Stimulated activated memory B cell treated with anti-CD40 and anti-IgM and Interleukin-4, amounts not matched to agents 10 μg/mL and 1 μg/mL and 100 μg/mL, for 72 hours (primary cell): ENCODE measurements around the gene PIKFYVE.
A peak's percentile ranks its signal among the peaks of the same experiment; 100 is the strongest.
"Not testable (repeated sequence)": the region's sequence is repeated elsewhere in the genome, so short reads cannot be mapped to it uniquely, and the experiment has no call there.

ENCODE experiments used
- ATAC-seq: fragments of 150-1000 bp; cut with Tn5 transposase; 2 replicates; pipeline ENCODE4 v1.10.0; 2021
- H3K27ac Mint-ChIP-seq: one replicate; pipeline ENCODE4 v1.8.0; 2022; ENCODE audit warnings: mild to moderate bottlenecking, mixed read lengths
- H3K27me3 Mint-ChIP-seq: one replicate; pipeline ENCODE4 v1.8.0; 2022; ENCODE audit warnings: mixed read lengths
- H3K36me3 Mint-ChIP-seq: one replicate; pipeline ENCODE4 v1.8.0; 2022; ENCODE audit warnings: mixed read lengths
- H3K4me1 Mint-ChIP-seq: one replicate; pipeline ENCODE4 v1.8.0; 2022; ENCODE audit warnings: mixed read lengths
- H3K4me3 Mint-ChIP-seq: one replicate; pipeline ENCODE4 v1.8.0; 2022; ENCODE audit warnings: mild to moderate bottlenecking, moderate library complexity, mixed read lengths
- H3K9me3 Mint-ChIP-seq: one replicate; pipeline ENCODE4 v1.8.0; 2022; ENCODE audit warnings: mixed read lengths

PIKFYVE gene

GRCh38 chr2:208249296-208249695 is 16.8 kb upstream of the PIKFYVE start:
- H3K4me1 Mint-ChIP-seq: peaks cover 21% of the 10 kb centered on the region

GRCh38 chr2:208250388-208250787 is 15.7 kb upstream of the PIKFYVE start:
- Mint-ChIP-seq H3K27me3 (no peaks in the 10 kb centered on the region), H3K4me3 (no peak overlapping the region), H3K4me1 (peaks cover 21% of the 10 kb centered on the region), H3K27ac (no peak overlapping the region), H3K36me3 (peaks cover 46% of the 10 kb centered on the region), H3K9me3 (no peaks in the 10 kb centered on the region)
- no peak for ATAC-seq

More at GRCh38 chr2:208249296-208249695, 16.8 kb upstream of the PIKFYVE start:
- no peak overlapping the region for H3K4me3 Mint-ChIP-seq
- H3K9me3 Mint-ChIP-seq: no peaks in the 10 kb centered on the region
- peaks cover 51% of the 10 kb centered on the region for H3K36me3 Mint-ChIP-seq
- no peak for ATAC-seq
- H3K27ac Mint-ChIP-seq: no peak overlapping the region
- no peaks in the 10 kb centered on the region for H3K27me3 Mint-ChIP-seq

- no peak overlapping the region for H3K4me3 Mint-ChIP-seq
- peaks cover 46% of the 10 kb centered on the region for H3K36me3 Mint-ChIP-seq
- H3K4me1 Mint-ChIP-seq: peaks cover 26% of the 10 kb centered on the region
- no peak overlapping the region for H3K27ac Mint-ChIP-seq
- ATAC-seq: no peak
- no peaks in the 10 kb centered on the region for H3K27me3 Mint-ChIP-seq
- H3K9me3 Mint-ChIP-seq: no peaks in the 10 kb centered on the region
These were observed 15.0 kb upstream of the PIKFYVE start for GRCh38 chr2:208251098-208251497.

GRCh38 chr2:208252716-208253492 is 13.2 kb upstream of the PIKFYVE start:
- no peak for ATAC-seq
- Mint-ChIP-seq H3K27me3 (no peaks in the 10 kb centered on the region), H3K4me3 (no peak overlapping the region), H3K4me1 (peaks cover 26% of the 10 kb centered on the region), H3K36me3 (peaks cover 35% of the 10 kb centered on the region), H3K9me3 (no peaks in the 10 kb centered on the region), H3K27ac (no peak overlapping the region)

GRCh38 chr2:208253600-208254117 is 12.4 kb upstream of the PIKFYVE start:
- Mint-ChIP-seq H3K4me3 (peak overlapping the region; percentile 95), H3K4me1 (peaks cover 26% of the 10 kb centered on the region), H3K36me3 (peaks cover 29% of the 10 kb centered on the region), H3K27ac (peak overlapping the region; percentile 63), H3K9me3 (no peaks in the 10 kb centered on the region), H3K27me3 (no peaks in the 10 kb centered on the region)
- no peak for ATAC-seq

- peak overlapping the region; percentile 63 for H3K27ac Mint-ChIP-seq
- no peaks in the 10 kb centered on the region for H3K27me3 Mint-ChIP-seq
- ATAC-seq: peak; percentile 90
- peak overlapping the region; percentile 95 for H3K4me3 Mint-ChIP-seq
- H3K9me3 Mint-ChIP-seq: no peaks in the 10 kb centered on the region
- H3K36me3 Mint-ChIP-seq: peaks cover 25% of the 10 kb centered on the region
- H3K4me1 Mint-ChIP-seq: peaks cover 26% of the 10 kb centered on the region
These were observed 11.8 kb upstream of the PIKFYVE start for GRCh38 chr2:208254118-208254870.

GRCh38 chr2:208254871-208255556 is 11.0 kb upstream of the PIKFYVE start, which contains the start of gene IDH1:
Gene IDH1, minus strand, starts transcription at chr2:208255071. Its CDS starts 3,520 bp downstream, at chr2:208251551.
- Mint-ChIP-seq H3K36me3 (peaks cover 18% of the 10 kb centered on the region), H3K9me3 (no peaks in the 10 kb centered on the region), H3K27me3 (no peaks in the 10 kb centered on the region), H3K4me1 (peaks cover 26% of the 10 kb centered on the region), H3K27ac (peak within 1 kb of the TSS; percentile 63), H3K4me3 (peak within 1 kb of the TSS; percentile 95)
- peak; percentile 88 for ATAC-seq

GRCh38 chr2:208255557-208256106 is 10.4 kb upstream of the PIKFYVE start:
- peak overlapping the region; percentile 63 for H3K27ac Mint-ChIP-seq
- peaks cover 12% of the 10 kb centered on the region for H3K36me3 Mint-ChIP-seq
- ATAC-seq: no peak
- peak overlapping the region; percentile 95 for H3K4me3 Mint-ChIP-seq
- peaks cover 26% of the 10 kb centered on the region for H3K4me1 Mint-ChIP-seq
- H3K9me3 Mint-ChIP-seq: no peaks in the 10 kb centered on the region
- H3K27me3 Mint-ChIP-seq: no peaks in the 10 kb centered on the region

GRCh38 chr2:208256192-208256782 is 9.8 kb upstream of the PIKFYVE start:
- ATAC-seq: no peak
- Mint-ChIP-seq H3K36me3 (peaks cover 7% of the 10 kb centered on the region), H3K4me3 (peak overlapping the region; percentile 95), H3K9me3 (no peaks in the 10 kb centered on the region), H3K27me3 (no peaks in the 10 kb centered on the region), H3K4me1 (peaks cover 21% of the 10 kb centered on the region), H3K27ac (peak overlapping the region; percentile 63)

GRCh38 chr2:208256849-208257813 is 8.9 kb upstream of the PIKFYVE start:
- H3K27me3 Mint-ChIP-seq, H3K4me3 Mint-ChIP-seq, ATAC-seq, H3K9me3 Mint-ChIP-seq, H3K36me3 Mint-ChIP-seq: not testable (repeated sequence)
- H3K4me1 Mint-ChIP-seq: peaks cover 19% of the 10 kb centered on the region
- peak overlapping the region; percentile 63 for H3K27ac Mint-ChIP-seq

- Mint-ChIP-seq H3K27ac (peak overlapping the region; percentile 87), H3K36me3 (no peaks in the 10 kb centered on the region), H3K9me3 (no peaks in the 10 kb centered on the region), H3K4me3 (peak overlapping the region; percentile 85), H3K4me1 (peaks cover 43% of the 10 kb centered on the region), H3K27me3 (no peaks in the 10 kb centered on the region)
- ATAC-seq: peak; percentile 82
These were observed 669 bp upstream of the PIKFYVE start for GRCh38 chr2:208265371-208265800.

GRCh38 chr2:208266553-208266893 is 468 bp downstream of the PIKFYVE start:
- no peaks in the 10 kb centered on the region for H3K9me3 Mint-ChIP-seq
- no peaks in the 10 kb centered on the region for H3K27me3 Mint-ChIP-seq
- peaks cover 43% of the 10 kb centered on the region for H3K4me1 Mint-ChIP-seq
- no peak for ATAC-seq
- peak overlapping the region; percentile 87 for H3K27ac Mint-ChIP-seq
- H3K36me3 Mint-ChIP-seq: peaks cover 8% of the 10 kb centered on the region
- peak overlapping the region; percentile 85 for H3K4me3 Mint-ChIP-seq

- peak overlapping the region; percentile 85 for H3K4me3 Mint-ChIP-seq
- no peaks in the 10 kb centered on the region for H3K9me3 Mint-ChIP-seq
- H3K27ac Mint-ChIP-seq: peak overlapping the region; percentile 87
- no peaks in the 10 kb centered on the region for H3K27me3 Mint-ChIP-seq
- ATAC-seq: no peak
- H3K4me1 Mint-ChIP-seq: peaks cover 43% of the 10 kb centered on the region
- H3K36me3 Mint-ChIP-seq: peaks cover 10% of the 10 kb centered on the region
These were observed 881 bp downstream of the PIKFYVE start for GRCh38 chr2:208266936-208267335.
